MM.1S (cell line): Measurements from ENCODE around the gene ST8SIA2.

ENCODE experiments used
- DNase-seq: peaks from one replicate; pipeline ENCODE4 v3.0.0-alpha.2; 2015
- H2AFZ ChIP-seq: fragments of 300-600 bp; sonication (generic); 2 replicates; pipeline ENCODE4 v1.6.0; 2016; ENCODE audit warnings: antibody characterized with exemption, low read length
- H3F3A ChIP-seq: fragments of 300-600 bp; sonication (generic); 2 replicates; pipeline ENCODE4 v1.6.1; 2016; ENCODE audit warnings: mild to moderate bottlenecking, antibody characterized with exemption, low read length, moderate library complexity, mixed read lengths; ENCODE audit not compliant: insufficient read depth
- H3K27ac ChIP-seq: fragments of 300-600 bp; sonication (generic); 2 replicates; pipeline ENCODE4 v1.5.1; 2016; ENCODE audit warnings: mild to moderate bottlenecking, low read length
- H3K27me3 ChIP-seq: fragments of 300-600 bp; sonication (generic); replicated peaks from 2 replicates; pipeline ENCODE4 v1.6.0; 2016; ENCODE audit warnings: low read length; ENCODE audit not compliant: insufficient read depth
- H3K36me3 ChIP-seq: fragments of 300-600 bp; sonication (generic); replicated peaks from 2 replicates; pipeline ENCODE4 v1.6.1; 2016; ENCODE audit warnings: mild to moderate bottlenecking, low read length, mixed read lengths; ENCODE audit not compliant: insufficient read depth
- H3K4me1 ChIP-seq: fragments of 300-600 bp; sonication (generic); 2 replicates; pipeline ENCODE4 v1.6.1; 2016; ENCODE audit warnings: low read length, mixed read lengths
- H3K4me2 ChIP-seq: fragments of 300-600 bp; sonication (generic); 2 replicates; pipeline ENCODE4 v1.6.0; 2016; ENCODE audit warnings: low read depth, low read length
- H3K4me3 ChIP-seq: fragments of 300-600 bp; sonication (generic); 2 replicates; pipeline ENCODE4 v1.5.1; 2016; ENCODE audit warnings: low read length, mixed read lengths
- H3K79me2 ChIP-seq: fragments of 300-600 bp; sonication (generic); 2 replicates; pipeline ENCODE4 v1.6.1; 2016; ENCODE audit warnings: mixed run types, low read length, mixed read lengths
- H3K9ac ChIP-seq: fragments of 300-600 bp; sonication (generic); 2 replicates; pipeline ENCODE4 v1.6.1; 2016; ENCODE audit warnings: low read length, mixed read lengths
- H3K9me2 ChIP-seq: fragments of 300-600 bp; sonication (generic); replicated peaks from 2 replicates; pipeline ENCODE4 v1.6.1; 2016; ENCODE audit warnings: mild to moderate bottlenecking, low read length, mixed read lengths; ENCODE audit not compliant: insufficient read depth
- H3K9me3 ChIP-seq: fragments of 300-600 bp; sonication (generic); replicated peaks from 2 replicates; pipeline ENCODE4 v1.6.1; 2016; ENCODE audit warnings: mild to moderate bottlenecking, low read length, mixed read lengths; ENCODE audit not compliant: insufficient read depth
- H4K20me1 ChIP-seq: fragments of 300-600 bp; sonication (generic); 2 replicates; pipeline ENCODE4 v1.6.1; 2016; ENCODE audit warnings: mild to moderate bottlenecking, low read length, moderate library complexity, mixed read lengths; ENCODE audit not compliant: insufficient read depth
- EZH2 ChIP-seq: fragments of 300-600 bp; sonication (generic); optimal IDR thresholded peaks from 2 replicates; pipeline ENCODE3; 2017; ENCODE audit warnings: low read depth, mild to moderate bottlenecking, antibody characterized with exemption, low read length, mixed read lengths
- EZH2phosphoT487 ChIP-seq: fragments of 300-600 bp; sonication (generic); IDR thresholded peaks from 2 replicates; pipeline ENCODE4 v1.6.1; 2018; ENCODE audit warnings: antibody characterized with exemption, low read length
- TF ChIP-seq, protein P1 (sequence below): fragments of 300-600 bp; sonication (generic); IDR thresholded peaks from 2 replicates; pipeline ENCODE4 v1.5.1; 2016; ENCODE audit warnings: antibody characterized with exemption, low read length, mixed read lengths

ST8SIA2 gene

DNA sequence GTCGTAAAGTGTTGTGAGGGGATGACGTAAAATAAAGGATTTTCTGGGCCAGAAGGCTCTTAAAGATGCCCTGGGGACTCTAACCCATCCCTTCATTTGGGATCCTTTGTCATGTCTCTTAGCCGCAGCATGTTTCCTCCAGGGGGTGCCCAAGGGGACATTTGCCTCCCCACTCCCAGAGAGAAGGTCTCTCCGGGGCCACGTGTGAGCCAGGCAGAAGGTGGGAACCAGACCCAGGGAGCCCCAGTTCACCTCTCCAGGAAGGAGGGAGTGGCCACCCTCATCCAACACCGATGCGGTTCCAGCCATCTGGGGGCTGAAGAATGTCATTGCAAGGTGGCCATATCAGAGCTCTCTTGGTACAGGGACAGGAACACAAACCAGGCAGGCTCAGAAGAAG is 25.2 kb downstream of the ST8SIA2 start:
- Histone ChIP-seq H3K79me2 (no peaks in the 10 kb centered on the region), H3K4me2 (no peak overlapping the region), H3K4me1 (no peaks in the 10 kb centered on the region), H3K9me3 (no peaks in the 10 kb centered on the region), H3K9me2 (no peaks in the 10 kb centered on the region), H2AFZ (no peak overlapping the region), H3K36me3 (no peaks in the 10 kb centered on the region), H3K27me3 (no peaks in the 10 kb centered on the region), H3K27ac (no peak overlapping the region), H3K4me3 (no peak overlapping the region), H3F3A (no peaks in the 10 kb centered on the region), H4K20me1 (no peaks in the 10 kb centered on the region), H3K9ac (no peak overlapping the region)
- no peak for DNase-seq
- TF ChIP-seq, protein P1, sequence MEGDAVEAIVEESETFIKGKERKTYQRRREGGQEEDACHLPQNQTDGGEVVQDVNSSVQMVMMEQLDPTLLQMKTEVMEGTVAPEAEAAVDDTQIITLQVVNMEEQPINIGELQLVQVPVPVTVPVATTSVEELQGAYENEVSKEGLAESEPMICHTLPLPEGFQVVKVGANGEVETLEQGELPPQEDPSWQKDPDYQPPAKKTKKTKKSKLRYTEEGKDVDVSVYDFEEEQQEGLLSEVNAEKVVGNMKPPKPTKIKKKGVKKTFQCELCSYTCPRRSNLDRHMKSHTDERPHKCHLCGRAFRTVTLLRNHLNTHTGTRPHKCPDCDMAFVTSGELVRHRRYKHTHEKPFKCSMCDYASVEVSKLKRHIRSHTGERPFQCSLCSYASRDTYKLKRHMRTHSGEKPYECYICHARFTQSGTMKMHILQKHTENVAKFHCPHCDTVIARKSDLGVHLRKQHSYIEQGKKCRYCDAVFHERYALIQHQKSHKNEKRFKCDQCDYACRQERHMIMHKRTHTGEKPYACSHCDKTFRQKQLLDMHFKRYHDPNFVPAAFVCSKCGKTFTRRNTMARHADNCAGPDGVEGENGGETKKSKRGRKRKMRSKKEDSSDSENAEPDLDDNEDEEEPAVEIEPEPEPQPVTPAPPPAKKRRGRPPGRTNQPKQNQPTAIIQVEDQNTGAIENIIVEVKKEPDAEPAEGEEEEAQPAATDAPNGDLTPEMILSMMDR, result no peak
- TF ChIP-seq EZH2phosphoT487 (no peak), EZH2 (no peak)

DNA sequence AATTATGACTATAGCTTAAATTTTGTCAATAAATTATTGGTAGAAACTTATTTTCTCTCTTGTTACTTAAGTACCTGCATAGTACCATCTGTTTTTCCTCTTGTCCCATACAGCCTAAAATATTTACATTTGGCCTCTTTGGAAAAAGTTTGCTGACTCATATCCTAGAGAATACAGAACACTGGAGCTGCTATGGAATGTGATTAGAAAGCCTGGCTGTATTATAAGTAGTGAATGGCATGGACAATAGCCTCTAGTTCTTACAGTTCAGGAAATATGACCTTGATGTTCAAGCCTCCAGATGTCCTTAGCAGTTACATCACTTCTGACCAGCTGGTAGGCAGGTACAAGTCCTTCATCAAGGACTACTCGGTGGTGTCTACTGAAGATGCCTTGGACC is 28.3 kb downstream of the ST8SIA2 start:
- no peak overlapping the region for H3K4me2 ChIP-seq
- H2AFZ ChIP-seq, result no peak overlapping the region
- no peak for DNase-seq
- H3K79me2 ChIP-seq, result no peaks in the 10 kb centered on the region
- H3K27ac ChIP-seq, result no peak overlapping the region
- no peak overlapping the region for H3K4me3 ChIP-seq
- no peaks in the 10 kb centered on the region for H3K36me3 ChIP-seq
- H3K9me3 ChIP-seq, result no peaks in the 10 kb centered on the region
- H3K27me3 ChIP-seq, result no peaks in the 10 kb centered on the region
- no peaks in the 10 kb centered on the region for H3K9me2 ChIP-seq
- no peaks in the 10 kb centered on the region for H3F3A ChIP-seq
- no peaks in the 10 kb centered on the region for H4K20me1 ChIP-seq
- no peaks in the 10 kb centered on the region for H3K4me1 ChIP-seq
- H3K9ac ChIP-seq, result no peak overlapping the region
- TF ChIP-seq EZH2phosphoT487 (no peak), EZH2 (no peak)
- TF ChIP-seq, protein P1, result no peak

DNA sequence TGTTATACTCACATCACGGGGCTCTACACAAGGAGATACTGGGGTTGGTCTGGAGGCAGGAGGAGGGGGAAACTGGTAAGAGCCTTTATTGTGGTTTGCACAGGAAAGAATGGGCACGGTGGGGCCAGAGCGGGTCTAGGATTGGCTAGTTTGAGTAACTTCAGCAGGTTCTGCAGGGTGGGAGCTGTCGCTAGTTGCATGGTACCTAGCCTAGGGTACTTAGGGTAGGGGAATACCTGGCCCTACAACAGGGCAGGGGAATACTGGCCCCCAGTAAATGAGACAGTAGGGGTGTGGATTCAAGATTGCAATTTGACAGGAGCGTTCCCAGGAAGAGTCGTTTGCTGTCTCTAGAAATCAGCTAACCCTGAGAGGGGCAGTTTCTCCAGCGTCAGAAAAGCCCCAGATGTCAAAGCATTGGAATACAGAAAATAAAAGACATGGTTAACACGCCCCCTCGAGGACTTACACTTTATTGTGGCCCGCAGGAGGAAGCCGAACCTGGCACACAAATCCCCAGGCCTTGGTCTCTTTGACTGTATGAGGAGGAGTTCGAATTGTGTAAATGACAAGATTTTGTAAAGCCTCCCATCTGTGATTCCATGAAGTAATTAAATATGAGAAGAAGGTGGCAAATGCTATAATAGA is 32.0 kb downstream of the ST8SIA2 start:
- no peak for DNase-seq
- Histone ChIP-seq H3K9ac (no peak overlapping the region), H3K9me3 (no peaks in the 10 kb centered on the region), H3K4me3 (no peak overlapping the region), H3K79me2 (no peaks in the 10 kb centered on the region), H3K27ac (no peak overlapping the region), H3K36me3 (no peaks in the 10 kb centered on the region), H3K4me2 (no peak overlapping the region), H3K4me1 (no peaks in the 10 kb centered on the region), H3K27me3 (no peaks in the 10 kb centered on the region), H3F3A (no peaks in the 10 kb centered on the region), H4K20me1 (no peaks in the 10 kb centered on the region), H2AFZ (no peak overlapping the region), H3K9me2 (no peaks in the 10 kb centered on the region)
- TF ChIP-seq EZH2, result no peak
- TF ChIP-seq EZH2phosphoT487, result no peak
- TF ChIP-seq, protein P1, result no peak
